HepG2 (cell line): ENCODE results near the gene KNL1.

ENCODE experiments used
- CTCF ChIP-seq: sonication (generic); formaldehyde crosslinking; IDR thresholded peaks from 2 replicates; pipeline ENCODE4 v1.5.0; 2020; ENCODE audit warnings: mild to moderate bottlenecking, missing genetic modification reagents, moderate library complexity
- RAD21 ChIP-seq: fragments of 450-650 bp; formaldehyde crosslinking; IDR thresholded peaks from 2 replicates; pipeline ENCODE4 v1.5.0; 2020; ENCODE audit warnings: mild to moderate bottlenecking
- SMARCC2 ChIP-seq: fragments of 450-650 bp; IDR thresholded peaks from 2 replicates; pipeline ENCODE4 v1.6.1; 2017; ENCODE audit warnings: antibody characterized with exemption, mild to moderate bottlenecking
- ZNF230 ChIP-seq: sonication (generic); formaldehyde crosslinking; IDR thresholded peaks from 2 replicates; pipeline ENCODE4 v1.4.0; 2020; ENCODE audit warnings: mild to moderate bottlenecking, missing genetic modification reagents

GRCh38 chr15:40630313-40630712 lies 36.3 kb downstream of the KNL1 start:
- TF ChIP-seq ZNF230: no peak
- no peak for TF ChIP-seq CTCF (CRISPR knock-in tag)
- no peak for TF ChIP-seq RAD21 (CRISPR knock-in tag)
- TF ChIP-seq SMARCC2: no peak
